Gastrocnemius medialis (tissue), 4 donors: ENCODE data around the gene TRAF5.

ENCODE experiments used
- CTCF ChIP-seq, 5 experiments: fragments of 450-650 bp in 3 of 5; fragments of 200-600 bp in 2 of 5; sonication (generic) in 2 of 5; IDR thresholded peaks in 4 of 5; conservative IDR thresholded peaks in 1 of 5; 1 replicate in 4 of 5; 2 replicates in 1 of 5; pipeline ENCODE4 v1.5.1; 2016 to 2019; ENCODE audit warnings: antibody characterized with exemption in 5 of 5, mild to moderate bottlenecking in 3 of 5, moderate library complexity in 3 of 5
- POLR2A ChIP-seq, 2 donors: fragments of 450-650 bp; IDR thresholded peaks; one replicate each; pipeline ENCODE4 v1.6.1; 2017; ENCODE audit warnings: antibody characterized with exemption in 2 of 2, mild to moderate bottlenecking in 2 of 2, moderate library complexity in 2 of 2

GRCh38 chr1:211361202-211361601, 34.6 kb downstream of the TRAF5 start:
- no peak for TF ChIP-seq CTCF (IDR thresholded peaks at IDR 0.05 in 4 of 5, conservative IDR thresholded peaks at IDR 0.05 in 1 of 5)
- TF ChIP-seq POLR2A (IDR thresholded peaks at IDR 0.05), result no peak
